ENCODE measurements around the gene KAT2B. TPM values are rescaled to one million over a fixed set of nuclear protein-coding genes. Genes with fewer than 3 reads are reported as not detected.
A peak's percentile ranks its signal among the peaks of the same experiment; 100 is the strongest.

Gene KAT2B
- total and polyA plus RNA-seq, 2 of the 13 experiments (the other 11 are each of a cell fraction or from before 2014, with no cell fraction given) = 0.97 to 1.7 TPM

DNA sequence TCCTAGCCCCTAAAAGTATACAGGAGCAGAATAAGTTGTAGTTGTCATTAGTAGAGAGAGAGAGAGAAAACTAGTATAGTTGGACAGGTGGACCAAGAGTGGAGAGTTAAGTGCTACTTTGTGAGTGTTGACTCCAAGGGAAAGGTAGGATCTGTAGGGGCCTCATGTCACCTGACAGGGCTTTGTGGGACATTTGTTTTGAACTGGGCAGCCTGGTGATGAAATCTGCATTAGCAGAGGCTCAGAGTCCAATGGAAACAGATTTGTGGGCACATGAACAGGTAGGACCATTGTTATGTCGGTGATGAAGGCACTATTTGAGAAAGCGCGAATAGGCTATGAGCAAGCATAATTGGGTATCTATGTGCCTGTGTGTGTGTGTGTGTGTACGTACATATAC, 102.3 kb downstream of the KAT2B start (continued):
- TF ChIP-seq, protein P1, sequence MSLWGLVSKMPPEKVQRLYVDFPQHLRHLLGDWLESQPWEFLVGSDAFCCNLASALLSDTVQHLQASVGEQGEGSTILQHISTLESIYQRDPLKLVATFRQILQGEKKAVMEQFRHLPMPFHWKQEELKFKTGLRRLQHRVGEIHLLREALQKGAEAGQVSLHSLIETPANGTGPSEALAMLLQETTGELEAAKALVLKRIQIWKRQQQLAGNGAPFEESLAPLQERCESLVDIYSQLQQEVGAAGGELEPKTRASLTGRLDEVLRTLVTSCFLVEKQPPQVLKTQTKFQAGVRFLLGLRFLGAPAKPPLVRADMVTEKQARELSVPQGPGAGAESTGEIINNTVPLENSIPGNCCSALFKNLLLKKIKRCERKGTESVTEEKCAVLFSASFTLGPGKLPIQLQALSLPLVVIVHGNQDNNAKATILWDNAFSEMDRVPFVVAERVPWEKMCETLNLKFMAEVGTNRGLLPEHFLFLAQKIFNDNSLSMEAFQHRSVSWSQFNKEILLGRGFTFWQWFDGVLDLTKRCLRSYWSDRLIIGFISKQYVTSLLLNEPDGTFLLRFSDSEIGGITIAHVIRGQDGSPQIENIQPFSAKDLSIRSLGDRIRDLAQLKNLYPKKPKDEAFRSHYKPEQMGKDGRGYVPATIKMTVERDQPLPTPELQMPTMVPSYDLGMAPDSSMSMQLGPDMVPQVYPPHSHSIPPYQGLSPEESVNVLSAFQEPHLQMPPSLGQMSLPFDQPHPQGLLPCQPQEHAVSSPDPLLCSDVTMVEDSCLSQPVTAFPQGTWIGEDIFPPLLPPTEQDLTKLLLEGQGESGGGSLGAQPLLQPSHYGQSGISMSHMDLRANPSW (CRISPR knock-in tag; IDR thresholded peaks at IDR 0.05; ENCODE audit: borderline replicate concordance) = no peak
- TF ChIP-seq MLXIP (CRISPR knock-in tag; IDR thresholded peaks at IDR 0.05; ENCODE audit: borderline replicate concordance) (no peak), MTA3 (CRISPR knock-in tag; IDR thresholded peaks at IDR 0.05) (no peak), AGO2 (optimal IDR thresholded peaks at IDR 0.05; ENCODE audit: low read depth, low read length) (no peak), FOXO1 (CRISPR knock-in tag; IDR thresholded peaks at IDR 0.05) (0 out of 2 replicates have a peak, but pooled peaks have one; percentile 19), TAF15 (IDR thresholded peaks at IDR 0.05; ENCODE audit: low read depth, low read length, poor library complexity, severe bottlenecking) (no peak), JUNB (CRISPR knock-in tag; IDR thresholded peaks at IDR 0.05; ENCODE audit: borderline replicate concordance) (0 out of 2 replicates have a peak, but pooled peaks have one; percentile 16)
- TF ChIP-seq, protein P2, sequence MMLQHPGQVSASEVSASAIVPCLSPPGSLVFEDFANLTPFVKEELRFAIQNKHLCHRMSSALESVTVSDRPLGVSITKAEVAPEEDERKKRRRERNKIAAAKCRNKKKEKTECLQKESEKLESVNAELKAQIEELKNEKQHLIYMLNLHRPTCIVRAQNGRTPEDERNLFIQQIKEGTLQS (CRISPR knock-in tag; IDR thresholded peaks at IDR 0.05) = 0 out of 2 replicates have a peak, but pooled peaks have one; percentile 37
- TF ChIP-seq, protein P3, sequence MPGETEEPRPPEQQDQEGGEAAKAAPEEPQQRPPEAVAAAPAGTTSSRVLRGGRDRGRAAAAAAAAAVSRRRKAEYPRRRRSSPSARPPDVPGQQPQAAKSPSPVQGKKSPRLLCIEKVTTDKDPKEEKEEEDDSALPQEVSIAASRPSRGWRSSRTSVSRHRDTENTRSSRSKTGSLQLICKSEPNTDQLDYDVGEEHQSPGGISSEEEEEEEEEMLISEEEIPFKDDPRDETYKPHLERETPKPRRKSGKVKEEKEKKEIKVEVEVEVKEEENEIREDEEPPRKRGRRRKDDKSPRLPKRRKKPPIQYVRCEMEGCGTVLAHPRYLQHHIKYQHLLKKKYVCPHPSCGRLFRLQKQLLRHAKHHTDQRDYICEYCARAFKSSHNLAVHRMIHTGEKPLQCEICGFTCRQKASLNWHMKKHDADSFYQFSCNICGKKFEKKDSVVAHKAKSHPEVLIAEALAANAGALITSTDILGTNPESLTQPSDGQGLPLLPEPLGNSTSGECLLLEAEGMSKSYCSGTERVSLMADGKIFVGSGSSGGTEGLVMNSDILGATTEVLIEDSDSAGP (CRISPR knock-in tag; IDR thresholded peaks at IDR 0.05; ENCODE audit: borderline replicate concordance) = no peak
- TF ChIP-seq, protein P4, sequence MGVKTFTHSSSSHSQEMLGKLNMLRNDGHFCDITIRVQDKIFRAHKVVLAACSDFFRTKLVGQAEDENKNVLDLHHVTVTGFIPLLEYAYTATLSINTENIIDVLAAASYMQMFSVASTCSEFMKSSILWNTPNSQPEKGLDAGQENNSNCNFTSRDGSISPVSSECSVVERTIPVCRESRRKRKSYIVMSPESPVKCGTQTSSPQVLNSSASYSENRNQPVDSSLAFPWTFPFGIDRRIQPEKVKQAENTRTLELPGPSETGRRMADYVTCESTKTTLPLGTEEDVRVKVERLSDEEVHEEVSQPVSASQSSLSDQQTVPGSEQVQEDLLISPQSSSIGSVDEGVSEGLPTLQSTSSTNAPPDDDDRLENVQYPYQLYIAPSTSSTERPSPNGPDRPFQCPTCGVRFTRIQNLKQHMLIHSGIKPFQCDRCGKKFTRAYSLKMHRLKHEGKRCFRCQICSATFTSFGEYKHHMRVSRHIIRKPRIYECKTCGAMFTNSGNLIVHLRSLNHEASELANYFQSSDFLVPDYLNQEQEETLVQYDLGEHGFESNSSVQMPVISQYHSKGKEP (CRISPR knock-in tag; IDR thresholded peaks at IDR 0.05) = no peak
